NCI-H2196 treated with DMSO at 0.1 percent for 48 hours (cell line): ENCODE measurements around the gene ADK.

Experiments
- DNase-seq: peaks from one replicate; lab custom pipeline; 2025; ENCODE audit not compliant: unreplicated experiment; lab: John Stamatoyannopoulos, UW

Gene ADK

DNA sequence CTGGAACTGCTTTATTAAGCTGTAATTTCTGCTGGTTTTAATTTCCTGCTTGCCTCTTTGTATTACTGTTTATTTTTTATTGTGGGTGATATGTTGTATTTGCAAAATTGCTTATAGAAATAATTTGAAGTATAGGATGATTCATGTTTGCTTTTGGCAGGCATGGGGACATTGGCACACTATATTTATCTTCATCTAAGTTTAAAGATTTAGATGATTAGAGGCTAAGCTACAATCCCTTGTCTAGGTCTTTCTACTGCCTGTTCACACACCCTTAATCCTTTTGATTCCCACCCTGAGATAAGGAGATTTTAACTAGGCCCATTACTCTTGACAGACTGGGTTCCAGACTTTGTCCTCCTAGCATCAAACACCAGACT, 492.6 kb downstream of the ADK start:
- DNase-seq: no peak

DNA sequence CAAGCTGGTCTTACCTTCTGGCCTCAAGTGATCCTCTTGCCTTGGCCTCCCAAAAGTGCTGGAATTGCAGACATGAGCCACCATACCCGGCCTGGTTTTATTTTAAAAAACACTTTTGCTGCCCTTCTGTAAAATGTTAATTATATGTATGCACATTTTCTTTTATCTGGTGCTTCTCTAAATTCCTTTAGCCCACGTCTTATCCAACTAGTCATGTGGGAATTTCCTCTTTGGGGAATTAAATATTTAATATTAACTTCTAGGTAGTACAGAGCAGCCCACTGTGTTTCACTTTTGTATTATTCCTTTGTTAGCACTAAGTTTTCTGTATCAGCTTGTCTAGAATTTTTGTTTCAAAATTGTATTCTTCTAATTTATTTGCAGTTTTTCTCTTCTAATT, 493.7 kb downstream of the ADK start:
- DNase-seq: no peak

DNA sequence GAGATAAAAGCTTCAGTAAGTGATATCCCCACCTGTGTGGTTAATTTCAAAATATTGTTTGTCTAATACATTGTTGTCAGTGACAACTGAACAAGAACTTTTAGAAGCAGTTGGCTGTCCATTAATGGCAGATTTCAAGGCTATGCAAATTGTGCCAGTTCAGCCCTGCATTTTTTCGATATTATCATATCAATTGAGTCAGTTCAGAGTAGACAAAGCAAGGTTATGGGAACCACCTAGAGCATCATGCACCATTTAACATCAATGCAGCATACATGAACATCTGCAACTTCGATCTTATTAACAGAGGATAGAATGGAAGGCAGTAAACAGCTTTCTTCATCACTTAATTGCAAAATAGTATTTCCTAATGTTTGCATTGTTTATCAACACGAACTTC, 494.7 kb downstream of the ADK start:
- DNase-seq: no peak

DNA sequence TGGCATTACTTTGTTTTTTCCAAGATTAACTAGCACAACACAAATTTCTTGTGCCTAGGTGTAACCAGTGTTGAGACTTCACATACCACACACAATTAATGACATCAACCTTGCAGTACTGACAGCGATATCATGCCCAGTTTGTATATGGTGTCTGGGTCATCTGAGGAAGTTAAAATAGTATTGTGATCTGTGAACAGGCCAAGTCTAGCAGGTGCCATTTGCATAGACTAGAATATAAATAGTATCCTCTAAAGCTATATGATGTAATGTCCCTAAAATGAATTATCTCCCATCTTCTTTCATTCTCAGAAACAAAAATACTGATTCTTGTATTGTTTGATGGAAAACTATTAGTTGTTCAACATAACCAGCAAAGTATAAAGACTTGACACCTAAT, 499.6 kb downstream of the ADK start:
- DNase-seq: no peak

DNA sequence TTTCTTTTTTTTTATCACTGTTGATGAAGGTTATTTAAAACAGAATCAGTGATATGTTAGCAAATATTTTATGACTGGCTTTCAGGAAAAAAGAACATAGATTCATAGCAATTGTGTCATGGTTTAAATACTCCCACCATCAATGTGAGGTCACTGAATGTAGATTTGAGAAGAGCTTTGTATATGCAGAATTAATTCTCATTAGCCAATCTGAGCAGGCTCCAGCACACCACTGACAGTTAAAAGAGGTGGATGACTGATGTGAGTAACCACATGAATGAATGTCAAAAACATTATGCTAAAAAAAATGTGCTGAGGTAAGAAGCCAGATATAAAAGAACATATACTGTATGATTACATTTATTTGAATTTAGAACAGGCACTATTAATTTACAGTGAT, 500.5 kb downstream of the ADK start:
- no peak for DNase-seq

DNA sequence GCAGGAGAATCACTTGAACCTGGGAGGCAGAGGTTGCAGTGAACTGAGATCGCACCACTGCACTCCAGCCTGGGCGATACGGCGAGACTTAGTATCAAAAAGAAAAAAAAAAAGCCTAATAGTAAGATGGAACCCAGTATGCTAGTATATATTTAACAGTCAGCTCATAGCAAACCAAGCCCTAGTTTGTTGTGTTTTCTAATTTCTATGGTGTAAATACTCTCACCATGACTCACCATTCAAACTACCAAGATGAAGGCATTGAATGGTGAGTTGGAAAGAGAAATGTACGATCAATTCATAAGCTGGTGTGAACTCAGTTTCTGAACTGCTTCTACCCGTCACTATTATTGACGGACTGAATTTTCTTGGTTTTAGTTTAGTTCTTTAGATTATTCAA, 501.6 kb downstream of the ADK start:
- DNase-seq: no peak

DNA sequence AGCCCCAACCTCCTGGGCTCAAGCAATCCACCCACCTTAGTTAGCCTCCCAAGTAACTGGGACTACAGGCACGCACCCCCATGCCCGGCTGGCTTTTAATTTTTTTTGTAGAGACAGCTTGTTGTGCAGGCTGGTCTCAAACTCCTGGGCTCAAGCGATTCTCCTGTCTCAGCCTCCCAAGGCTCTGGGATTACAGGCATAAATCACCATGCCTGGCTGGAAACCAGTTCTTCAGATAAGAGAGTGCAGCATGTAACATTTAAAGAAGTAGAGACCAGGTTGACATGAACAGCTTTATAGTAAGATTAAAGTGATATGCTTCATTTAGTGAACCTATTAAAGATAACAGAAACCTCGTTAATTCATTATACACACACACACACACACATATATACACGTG, 507.5 kb downstream of the ADK start:
- DNase-seq: no peak

DNA sequence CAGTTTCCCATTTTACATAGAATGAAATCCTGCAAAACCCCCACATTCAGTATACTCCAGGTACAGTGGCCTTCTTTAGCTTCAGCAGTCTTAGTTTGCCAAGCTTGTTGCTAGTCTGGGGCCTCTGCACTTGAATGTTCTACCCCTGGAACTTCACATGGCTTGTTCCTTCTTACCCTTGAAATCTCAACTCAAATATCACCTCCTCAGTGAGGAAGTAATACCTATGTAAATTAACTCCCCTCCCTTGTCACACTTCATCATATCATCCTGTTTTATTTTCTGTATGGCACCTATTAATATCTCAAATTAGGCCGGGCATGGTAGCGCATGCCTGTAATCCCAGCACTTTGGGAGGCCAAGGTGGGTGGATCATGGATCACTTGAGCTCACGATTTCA, 511.6 kb downstream of the ADK start:
- no peak for DNase-seq

DNA sequence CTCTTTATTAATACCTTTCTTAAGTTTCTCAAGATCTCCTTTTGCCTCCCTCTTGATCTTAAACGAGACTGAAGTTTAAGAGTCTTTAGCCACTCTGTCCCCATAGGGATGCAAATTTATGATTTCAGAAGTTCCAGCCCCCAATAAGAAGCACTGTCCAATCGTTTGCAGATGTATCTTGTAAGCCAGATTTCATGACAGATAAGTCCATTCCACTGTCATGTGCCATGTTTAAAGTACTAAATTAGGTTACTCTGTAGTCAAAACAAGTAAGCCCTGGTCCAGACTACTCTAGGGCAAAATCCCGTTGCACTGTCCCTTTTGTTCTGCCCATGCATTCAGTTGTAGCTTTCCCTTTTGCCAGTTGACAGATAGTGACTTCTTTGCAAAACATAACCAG, 518.2 kb downstream of the ADK start:
- DNase-seq: no peak

DNA sequence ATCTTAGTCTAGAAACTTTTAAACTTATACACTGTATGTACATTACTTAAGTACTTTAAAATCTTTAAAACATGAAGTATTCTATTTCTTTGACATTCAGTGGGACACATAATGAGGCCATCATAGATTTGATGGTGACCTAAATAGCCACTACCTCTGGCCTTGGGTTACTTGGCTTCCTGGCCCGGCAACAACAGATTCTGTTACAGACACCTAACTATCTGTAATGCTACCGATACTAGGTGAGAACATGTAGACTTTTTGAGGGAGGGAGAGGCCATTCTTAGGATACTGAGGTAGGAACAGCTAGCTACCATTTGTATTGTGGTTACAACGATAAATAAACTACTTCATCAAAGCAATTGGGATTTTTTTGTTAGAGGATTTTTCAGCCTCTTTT, 520.7 kb downstream of the ADK start:
- no peak for DNase-seq

DNA sequence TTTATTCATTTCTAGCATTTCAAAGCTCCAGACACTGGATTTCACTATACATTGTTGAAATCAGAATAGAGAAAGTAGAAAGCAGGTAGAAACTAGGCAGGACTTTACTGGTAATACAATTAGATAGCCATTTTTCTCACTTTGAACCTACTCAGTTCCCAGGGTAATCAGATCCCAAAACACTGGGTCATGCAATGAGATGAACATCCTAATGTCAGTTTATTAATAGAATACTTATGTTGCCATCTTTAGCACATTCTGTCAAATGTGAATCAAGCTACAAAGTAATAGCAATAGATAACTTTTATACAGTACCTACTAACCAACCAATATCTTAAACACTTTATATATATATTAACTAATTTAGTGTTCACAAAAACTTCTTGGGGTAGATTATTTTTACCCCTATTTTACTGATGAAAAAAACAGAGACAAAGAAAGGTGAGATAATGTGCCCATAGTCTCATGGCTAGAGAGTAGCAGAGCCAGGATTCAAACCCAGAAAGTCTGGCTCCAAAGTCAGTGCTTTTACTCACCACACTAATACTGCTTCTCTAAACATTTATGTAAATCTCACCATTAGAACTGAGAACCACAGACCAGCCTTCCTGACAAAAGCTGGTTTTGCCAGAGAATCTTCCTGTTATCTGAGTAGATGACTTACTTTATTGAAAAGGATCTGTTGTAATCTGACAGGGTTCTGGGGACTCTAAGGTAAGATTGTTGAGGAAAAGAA, 521.6 kb downstream of the ADK start:
- no peak for DNase-seq

DNA sequence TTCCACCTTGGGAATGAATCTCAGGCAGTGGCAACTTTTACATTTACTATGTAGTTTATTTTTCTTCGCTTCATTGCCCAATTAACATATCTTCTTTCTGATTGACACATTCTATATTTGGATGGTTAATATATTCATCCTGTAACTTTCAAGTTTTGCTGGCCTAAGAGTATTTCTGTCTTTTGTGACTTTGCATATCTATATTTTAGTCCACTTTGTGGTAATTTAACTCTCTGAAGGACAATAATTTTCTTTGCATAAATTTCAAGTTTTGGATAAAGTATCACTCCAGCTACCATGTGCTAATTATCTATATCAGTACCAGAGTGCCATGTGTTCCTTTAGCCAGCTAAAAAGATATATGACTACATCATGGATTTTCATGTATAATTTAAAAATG, 523.9 kb downstream of the ADK start:
- no peak for DNase-seq

DNA sequence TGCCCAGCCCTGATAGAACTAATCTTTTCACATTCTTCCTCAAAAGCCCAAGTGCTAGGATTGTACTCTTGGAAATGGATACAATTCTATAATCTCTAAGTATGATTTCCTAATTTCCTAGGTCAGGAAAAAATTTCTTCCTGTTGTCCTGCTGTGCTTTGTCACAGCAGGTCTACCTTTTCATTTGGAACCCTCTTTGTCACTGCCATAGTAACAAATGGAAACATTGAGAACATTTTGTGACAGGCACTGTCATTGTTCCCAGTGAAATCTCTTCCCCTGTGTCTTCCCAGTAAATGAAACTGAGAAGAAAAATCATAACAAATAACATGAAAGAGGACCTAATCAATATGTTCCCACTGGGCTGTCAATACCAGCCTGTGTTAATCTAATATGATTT, 524.5 kb downstream of the ADK start:
- no peak for DNase-seq

DNA sequence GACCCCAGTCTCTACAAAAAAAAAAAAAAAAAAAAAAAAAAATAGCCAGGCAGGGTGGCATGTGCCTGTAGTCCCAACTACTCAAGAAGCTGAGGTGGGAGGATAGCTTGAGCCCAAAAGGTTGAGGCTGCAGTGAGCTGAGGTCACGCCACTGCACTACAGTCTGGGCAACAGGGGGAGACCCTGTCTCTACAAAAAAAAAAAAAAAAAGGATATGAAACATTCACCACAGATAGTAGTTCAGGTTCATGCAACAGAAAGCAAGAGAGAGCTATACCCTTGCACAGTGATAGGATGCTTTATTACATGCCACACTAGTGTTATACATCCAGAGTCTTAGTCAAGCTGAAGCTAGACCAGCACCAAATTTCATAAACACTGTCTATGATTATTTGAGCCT, 526.9 kb downstream of the ADK start:
- no peak for DNase-seq

DNA sequence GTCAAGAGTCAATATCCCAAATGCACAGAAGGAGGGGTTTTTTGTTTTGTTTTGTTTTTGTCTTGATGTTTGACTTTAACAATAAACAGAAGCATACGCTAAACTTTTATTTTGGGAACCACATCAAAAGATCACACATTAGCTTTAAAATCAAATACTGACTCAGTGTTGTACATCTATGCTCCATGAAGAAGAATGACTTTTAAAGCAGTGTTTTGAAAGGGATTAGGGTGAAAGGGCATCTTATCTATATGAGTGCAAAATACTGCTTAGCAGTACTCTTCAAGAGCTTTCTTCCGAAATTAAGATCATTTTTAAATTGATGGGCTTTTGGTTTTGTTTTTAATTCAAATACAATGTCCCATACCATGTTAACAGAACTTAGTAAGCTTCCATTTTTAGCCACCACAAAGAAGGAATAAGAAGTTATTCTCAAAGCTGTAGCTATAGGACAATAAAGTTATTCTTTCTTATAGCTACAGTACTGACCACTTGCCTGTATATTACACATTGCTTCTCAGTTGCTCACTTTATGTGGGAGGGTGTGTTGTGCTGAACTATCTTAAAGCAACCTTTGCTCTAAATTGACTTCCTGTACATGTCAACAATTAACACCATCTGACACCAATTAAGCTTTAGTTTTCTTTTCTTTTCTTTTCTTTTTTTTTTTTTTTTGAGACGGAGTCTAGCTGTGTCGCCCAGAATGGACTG, 531.1 kb downstream of the ADK start:
- no peak for DNase-seq

DNA sequence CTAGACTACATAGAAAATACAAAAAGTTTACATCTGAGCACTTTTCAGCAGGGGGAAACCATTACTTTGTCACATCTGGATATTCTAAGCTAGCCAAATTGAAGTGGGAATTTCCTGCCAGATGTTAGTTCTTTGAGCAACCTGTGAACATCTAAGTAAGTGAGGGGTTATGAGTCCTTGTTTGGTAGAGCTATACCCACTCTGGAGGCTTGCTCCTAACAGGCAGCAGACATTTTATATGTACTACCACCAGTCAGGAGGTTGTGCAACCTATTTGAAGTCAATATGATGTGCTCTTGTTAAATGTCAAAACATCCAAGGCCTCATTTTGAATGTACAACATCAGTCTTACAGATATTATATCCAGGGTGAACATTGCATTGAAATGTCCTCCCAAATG, 532.0 kb downstream of the ADK start:
- no peak for DNase-seq

DNA sequence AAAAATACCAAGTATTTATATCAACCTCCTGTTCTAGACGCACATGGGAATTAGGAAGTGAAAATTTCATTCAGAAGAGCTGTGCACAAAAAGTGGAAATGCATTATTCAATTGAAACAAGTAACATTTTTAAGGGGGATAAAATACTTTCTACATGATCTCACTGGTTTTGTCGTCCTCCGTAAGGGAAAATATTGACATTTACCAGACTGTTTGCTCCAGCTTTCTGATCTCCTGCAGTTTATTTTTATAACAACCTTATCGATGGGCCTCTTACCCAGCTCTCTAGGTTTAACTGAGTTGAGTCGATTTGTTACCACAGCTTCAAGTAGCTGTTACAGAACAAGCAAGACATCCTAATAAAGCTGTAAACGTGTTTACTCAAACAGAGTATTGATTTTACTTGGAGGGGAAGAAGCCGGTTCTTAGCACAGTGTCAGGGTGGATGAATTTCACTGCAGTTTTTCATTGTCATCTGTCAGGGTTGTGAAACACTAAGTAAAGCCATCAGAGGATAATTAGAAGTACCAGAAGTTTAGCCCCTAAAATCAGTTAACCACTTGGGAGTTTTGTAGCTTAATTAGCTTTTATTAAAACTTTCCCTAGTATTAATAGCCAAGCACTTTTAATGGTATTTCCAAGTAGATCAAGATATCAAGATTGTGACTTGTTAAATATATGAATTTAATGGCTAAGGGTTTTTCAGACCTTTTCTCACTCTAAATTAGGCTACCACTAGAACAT, 532.8 kb downstream of the ADK start:
- no peak for DNase-seq

DNA sequence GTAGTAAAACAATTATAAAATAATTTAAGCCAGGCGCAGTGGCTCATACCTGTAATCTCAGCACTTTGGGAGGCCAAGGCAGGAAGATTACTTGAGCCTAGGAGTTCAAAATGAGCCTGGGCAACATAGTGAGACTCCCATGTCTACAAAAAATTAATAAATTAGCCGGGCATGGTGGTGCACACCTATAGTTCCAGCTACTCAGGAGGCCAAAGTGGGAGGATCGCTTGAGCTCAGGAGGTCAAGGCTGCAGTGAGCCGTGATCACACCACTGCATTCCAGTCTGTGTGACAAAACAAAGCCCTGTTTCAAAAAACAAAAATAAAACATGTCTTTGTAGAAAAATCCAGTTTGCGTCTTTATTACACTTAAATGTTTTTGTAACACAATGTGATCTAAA, 533.4 kb downstream of the ADK start:
- DNase-seq: no peak

DNA sequence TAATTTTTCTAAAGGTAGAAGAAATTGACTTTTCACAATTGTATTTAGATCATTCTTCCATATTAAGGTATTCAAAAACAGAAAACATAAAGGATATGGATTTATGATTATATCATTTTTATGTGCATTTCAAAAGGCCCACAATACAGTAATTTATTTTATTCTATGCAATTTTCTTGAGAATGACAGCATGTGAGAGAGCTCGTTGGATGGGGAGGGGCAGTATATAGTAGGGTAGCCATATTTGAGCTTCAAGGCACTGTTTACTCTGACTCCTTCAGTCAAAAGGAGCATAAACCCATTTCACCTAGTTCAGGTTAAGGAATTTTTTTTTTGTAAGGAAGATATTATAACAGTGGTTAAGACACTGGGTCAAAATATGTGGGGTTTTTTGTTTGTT, 534.5 kb downstream of the ADK start:
- DNase-seq: no peak

DNA sequence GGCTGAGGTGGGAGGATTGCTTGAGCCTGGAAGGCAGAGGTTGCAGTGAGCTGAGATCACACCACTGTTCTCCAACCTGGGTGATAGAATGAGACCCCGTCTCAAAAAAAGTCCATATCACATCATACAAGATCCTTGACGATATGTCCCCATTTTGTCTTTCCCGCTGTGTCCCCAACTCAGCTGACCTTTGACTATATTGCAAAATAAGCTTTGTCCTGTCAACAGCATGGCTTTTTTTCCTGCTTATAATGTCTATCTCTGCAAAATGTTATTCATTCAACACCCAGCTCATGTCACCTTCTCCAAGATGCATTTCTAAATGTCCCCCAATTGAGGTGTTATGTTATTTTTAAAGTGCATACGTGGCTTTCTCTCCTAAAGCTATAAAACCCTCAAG, 539.4 kb downstream of the ADK start:
- DNase-seq: no peak

DNA sequence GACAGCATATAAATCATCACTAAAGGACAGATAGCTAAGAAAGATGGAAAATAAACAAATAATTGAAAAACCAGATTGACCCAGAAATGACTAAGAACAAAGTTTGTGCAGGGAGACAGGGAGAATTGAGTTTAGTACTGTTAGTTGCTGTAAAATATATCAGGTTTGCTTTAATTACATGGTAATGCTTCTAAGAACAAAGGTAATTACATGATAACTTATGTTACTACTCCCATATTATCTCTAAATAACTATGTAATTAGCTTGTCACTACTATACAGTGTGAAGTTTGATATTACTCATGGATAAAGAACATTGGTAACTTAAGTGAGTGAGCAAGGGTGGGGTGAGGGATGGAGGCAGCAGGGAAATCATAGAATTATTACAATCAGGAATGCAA, 540.1 kb downstream of the ADK start:
- no peak for DNase-seq

DNA sequence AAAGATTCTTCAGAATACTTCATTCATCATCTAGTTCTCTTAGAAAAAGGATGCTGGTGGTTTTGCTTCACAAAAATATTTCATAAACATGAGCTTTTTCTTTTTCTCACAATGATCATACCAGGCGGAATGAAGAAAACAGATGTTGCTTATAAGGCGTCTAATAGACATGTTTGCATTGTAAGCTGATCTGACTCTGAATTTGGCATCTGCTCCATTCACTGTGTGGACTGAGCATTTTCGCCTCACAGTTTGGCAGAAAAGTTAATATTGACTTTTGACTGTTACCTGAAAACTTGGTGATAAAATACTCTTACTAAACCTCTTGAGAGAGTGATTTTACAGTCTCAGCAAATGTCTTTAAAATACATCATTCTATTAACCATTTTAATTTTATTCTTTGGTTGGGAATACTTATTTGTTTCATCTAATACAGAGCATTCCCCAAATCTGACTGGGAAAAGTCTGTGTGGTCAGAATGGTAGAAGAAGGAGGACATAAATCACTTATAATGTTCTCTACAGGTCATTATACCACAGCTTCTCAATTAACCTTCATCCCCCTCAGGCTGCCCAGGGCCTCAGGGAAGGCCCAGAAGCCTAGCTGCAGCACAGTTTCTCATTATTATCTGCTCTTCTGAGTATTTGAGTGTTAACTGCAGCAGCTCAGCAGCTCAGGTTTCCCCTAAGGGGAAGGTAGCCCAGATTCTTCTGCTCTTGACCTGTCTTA, 553.8 kb downstream of the ADK start:
- DNase-seq: peak; percentile 59
